IgD-negative memory B cell (primary cell): ENCODE data around the gene FAM53A. TPM values are rescaled to one million over a fixed set of nuclear protein-coding genes. Genes with fewer than 3 reads are reported as not detected.

Experiments used
- H3K27ac Mint-ChIP-seq, 3 donors: one replicate each; pipeline ENCODE4 v1.8.0; 2020 to 2022; ENCODE audit warnings: mild to moderate bottlenecking in 3 of 3, mixed read lengths in 3 of 3, moderate library complexity in 1 of 3
- H3K27me3 Mint-ChIP-seq: one replicate; pipeline ENCODE4 v1.8.0; 2021; ENCODE audit warnings: mixed read lengths
- H3K36me3 Mint-ChIP-seq: one replicate; pipeline ENCODE4 v1.8.0; 2020; ENCODE audit warnings: mild to moderate bottlenecking, mixed read lengths
- H3K4me1 Mint-ChIP-seq, 3 donors: one replicate each; pipeline ENCODE4 v1.8.0; 2020 to 2022; ENCODE audit warnings: mixed read lengths in 3 of 3, mild to moderate bottlenecking in 1 of 3
- H3K4me3 Mint-ChIP-seq, 4 donors: one replicate each; pipeline ENCODE4 v1.8.0; 2020 to 2022; ENCODE audit warnings: mild to moderate bottlenecking in 4 of 4, mixed read lengths in 4 of 4, moderate library complexity in 3 of 4
- H3K9me3 Mint-ChIP-seq, 3 donors: one replicate each; pipeline ENCODE4 v1.8.0; 2020 to 2021; ENCODE audit warnings: mixed read lengths in 3 of 3, mild to moderate bottlenecking in 1 of 3
- polyA plus RNA-seq: library from polyadenylated mRNA; unstranded; fragments of 300-500 nt; fragmentation: Illumina TruSeq; gene quantifications from one replicate; pipeline ENCODE4 v1.2.3, GENCODE V29; 2021

The FAM53A gene
- polyA plus RNA-seq, 1 donor from 2014 or later: 1.5 TPM

GRCh38 chr4:1636490-1637211 lies 47.5 kb downstream of the FAM53A start:
- peaks cover 5% of the 10 kb centered on the region for H3K27me3 Mint-ChIP-seq
- no peak overlapping the region for H3K27ac Mint-ChIP-seq
- no peaks in the 10 kb centered on the region for H3K9me3 Mint-ChIP-seq
- H3K36me3 Mint-ChIP-seq: peaks cover 2% of the 10 kb centered on the region
- H3K4me3 Mint-ChIP-seq: no peak overlapping the region
- H3K4me1 Mint-ChIP-seq: no peaks in the 10 kb centered on the region

GRCh38 chr4:1635464-1635863 lies 48.6 kb downstream of the FAM53A start:
- no peak overlapping the region for H3K27ac Mint-ChIP-seq

DNA sequence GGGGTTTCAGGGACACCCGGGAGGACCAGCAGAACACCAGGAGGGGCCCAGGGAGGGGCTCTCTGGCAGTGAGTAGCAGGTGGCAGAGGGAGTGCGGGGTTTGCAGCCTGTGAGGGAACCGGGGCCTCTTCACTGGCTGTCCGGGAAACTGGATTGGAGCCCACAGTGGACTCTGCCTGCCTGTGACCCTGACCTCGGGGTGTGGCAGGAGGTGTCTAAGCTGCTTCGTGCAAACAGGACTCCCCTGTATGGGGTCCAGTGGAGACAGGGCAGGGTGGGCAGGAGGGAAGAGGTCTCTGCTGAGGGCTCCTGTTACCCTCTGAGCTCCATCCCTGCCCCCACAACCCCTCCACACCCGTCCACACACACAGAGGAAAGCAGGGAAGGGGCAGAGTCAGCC lies 50.1 kb downstream of the FAM53A start:
- Mint-ChIP-seq H3K27me3 (peaks cover 5% of the 10 kb centered on the region), H3K4me1 (no peaks in the 10 kb centered on the region), H3K4me3 (no peak overlapping the region), H3K9me3 (no peaks in the 10 kb centered on the region), H3K36me3 (no peaks in the 10 kb centered on the region), H3K27ac (no peak overlapping the region)

More at GRCh38 chr4:1635464-1635863, 48.6 kb downstream of the FAM53A start:
- H3K36me3 Mint-ChIP-seq: peaks cover 2% of the 10 kb centered on the region
- no peak overlapping the region for H3K4me3 Mint-ChIP-seq
- no peaks in the 10 kb centered on the region for H3K9me3 Mint-ChIP-seq
- H3K4me1 Mint-ChIP-seq: no peaks in the 10 kb centered on the region
- peaks cover 5% of the 10 kb centered on the region for H3K27me3 Mint-ChIP-seq

- Mint-ChIP-seq H3K27ac (no peak overlapping the region), H3K36me3 (no peaks in the 10 kb centered on the region), H3K9me3 (no peaks in the 10 kb centered on the region), H3K27me3 (peaks cover 5% of the 10 kb centered on the region), H3K4me3 (no peak overlapping the region), H3K4me1 (no peaks in the 10 kb centered on the region)
Measured at GRCh38 chr4:1632109-1633104, 51.7 kb downstream of the FAM53A start.

GRCh38 chr4:1631136-1631535 lies 53.0 kb downstream of the FAM53A start:
- peaks cover 3% of the 10 kb centered on the region for H3K27me3 Mint-ChIP-seq
- no peaks in the 10 kb centered on the region for H3K9me3 Mint-ChIP-seq
- H3K27ac Mint-ChIP-seq: no peak overlapping the region
- H3K4me1 Mint-ChIP-seq: no peaks in the 10 kb centered on the region
- no peak overlapping the region for H3K4me3 Mint-ChIP-seq
- H3K36me3 Mint-ChIP-seq: no peaks in the 10 kb centered on the region

DNA sequence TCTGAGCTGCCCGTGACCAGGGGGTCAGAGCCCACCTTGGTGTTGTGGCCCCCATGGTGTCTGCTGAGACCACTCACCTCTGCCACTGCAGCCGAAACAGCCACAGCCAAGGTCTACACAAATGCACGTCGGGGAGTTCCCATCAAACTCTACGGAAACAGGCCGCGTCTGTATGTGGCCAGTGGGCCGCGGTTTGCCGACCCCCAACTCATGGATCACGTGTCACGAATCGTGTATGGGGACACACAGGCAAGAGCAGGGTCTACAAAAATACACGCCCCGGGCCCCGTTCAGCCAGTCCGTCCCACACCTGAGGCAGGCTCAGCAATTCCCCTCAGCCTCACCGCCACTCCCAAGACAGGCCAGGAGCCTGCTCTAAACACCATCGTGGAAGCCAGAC lies 53.8 kb downstream of the FAM53A start:
- Mint-ChIP-seq H3K4me3 (no peak overlapping the region), H3K27me3 (no peaks in the 10 kb centered on the region), H3K27ac (no peak overlapping the region)

GRCh38 chr4:1629699-1630083 lies 54.4 kb downstream of the FAM53A start:
- H3K4me1 Mint-ChIP-seq: no peaks in the 10 kb centered on the region
- H3K9me3 Mint-ChIP-seq: no peaks in the 10 kb centered on the region
- H3K27ac Mint-ChIP-seq: no peak overlapping the region
- H3K27me3 Mint-ChIP-seq: no peaks in the 10 kb centered on the region
- no peak overlapping the region for H3K4me3 Mint-ChIP-seq
- no peaks in the 10 kb centered on the region for H3K36me3 Mint-ChIP-seq

More for the DNA sequence above, 53.8 kb downstream of the FAM53A start:
- H3K36me3 Mint-ChIP-seq: no peaks in the 10 kb centered on the region
- no peaks in the 10 kb centered on the region for H3K9me3 Mint-ChIP-seq
- no peaks in the 10 kb centered on the region for H3K4me1 Mint-ChIP-seq

DNA sequence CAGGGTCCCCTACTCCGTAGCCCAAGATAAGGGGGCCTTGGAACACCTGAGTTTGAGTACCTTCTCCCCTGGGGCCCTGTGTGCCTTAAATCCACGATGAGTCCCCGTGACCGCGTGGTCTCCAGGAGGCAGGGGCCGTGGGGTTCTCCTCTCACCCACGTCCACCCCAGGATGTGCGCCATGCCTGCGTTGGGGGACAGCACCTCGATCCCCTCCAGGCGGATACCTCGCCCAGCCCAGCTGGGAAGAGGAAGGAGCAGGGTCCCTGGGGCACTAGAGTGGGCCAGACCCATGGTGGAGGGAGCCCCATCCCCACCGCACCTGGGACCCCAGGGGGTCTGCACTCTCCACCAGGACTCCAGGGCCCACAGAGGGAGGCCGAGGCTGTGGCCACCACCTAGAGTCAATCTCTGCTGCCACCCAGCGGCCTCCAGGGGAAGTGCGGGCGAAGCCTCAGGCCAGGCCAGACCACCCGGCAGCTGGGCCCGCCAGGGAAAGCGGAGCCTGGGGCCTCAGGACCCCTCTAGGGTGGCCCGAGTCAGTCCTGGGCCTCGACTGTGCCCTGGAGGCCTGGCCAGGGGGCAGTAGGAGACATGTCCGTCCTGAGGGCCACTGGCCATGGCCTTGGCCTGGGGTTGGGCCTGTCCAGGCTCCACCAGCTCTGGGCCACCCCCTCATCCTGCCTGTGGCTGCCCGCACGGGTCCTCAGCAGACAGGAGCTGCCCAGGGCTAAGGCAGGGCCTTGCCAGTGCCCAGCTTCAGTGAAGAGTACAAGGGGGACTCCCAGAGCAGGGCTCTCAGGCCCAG lies 55.0 kb downstream of the FAM53A start:
- Mint-ChIP-seq H3K4me1 (no peaks in the 10 kb centered on the region), H3K27ac (no peak overlapping the region), H3K27me3 (no peaks in the 10 kb centered on the region)

GRCh38 chr4:1627417-1628313 lies 56.4 kb downstream of the FAM53A start:
- Mint-ChIP-seq H3K27ac (no peak overlapping the region), H3K4me3 (no peak overlapping the region), H3K9me3 (no peaks in the 10 kb centered on the region), H3K27me3 (no peaks in the 10 kb centered on the region), H3K4me1 (no peaks in the 10 kb centered on the region), H3K36me3 (no peaks in the 10 kb centered on the region)

More for the DNA sequence above, 55.0 kb downstream of the FAM53A start:
- no peaks in the 10 kb centered on the region for H3K36me3 Mint-ChIP-seq
- H3K9me3 Mint-ChIP-seq: no peaks in the 10 kb centered on the region
- H3K4me3 Mint-ChIP-seq: no peak overlapping the region

GRCh38 chr4:1626941-1627340 lies 57.2 kb downstream of the FAM53A start:
- Mint-ChIP-seq H3K27me3 (no peaks in the 10 kb centered on the region), H3K9me3 (no peaks in the 10 kb centered on the region), H3K27ac (no peak overlapping the region), H3K36me3 (no peaks in the 10 kb centered on the region), H3K4me1 (no peaks in the 10 kb centered on the region), H3K4me3 (no peak overlapping the region)

DNA sequence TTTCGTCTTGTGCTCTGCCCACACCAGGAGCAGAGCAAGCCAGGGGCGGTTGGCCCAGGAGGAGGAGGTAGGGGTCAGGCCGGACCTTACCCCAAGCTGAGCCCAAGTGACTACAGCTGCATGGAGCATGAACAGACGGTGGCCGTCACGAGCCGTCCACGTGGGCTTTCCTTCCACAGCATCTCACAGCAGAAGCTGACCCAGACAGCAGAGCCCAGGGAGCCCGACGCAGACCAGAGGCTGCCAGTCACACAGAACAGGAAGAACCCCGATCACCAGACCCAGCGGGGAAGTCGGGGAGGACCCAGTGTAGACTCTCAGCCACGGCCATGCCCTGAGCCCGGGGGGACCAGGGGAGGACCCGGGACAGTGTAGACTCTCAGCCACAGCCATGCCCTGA lies 58.0 kb downstream of the FAM53A start:
- no peaks in the 10 kb centered on the region for H3K27me3 Mint-ChIP-seq
- H3K4me1 Mint-ChIP-seq: no peaks in the 10 kb centered on the region
- no peaks in the 10 kb centered on the region for H3K9me3 Mint-ChIP-seq
- no peaks in the 10 kb centered on the region for H3K36me3 Mint-ChIP-seq
- no peak overlapping the region for H3K4me3 Mint-ChIP-seq
- H3K27ac Mint-ChIP-seq: no peak overlapping the region

- no peaks in the 10 kb centered on the region for H3K27me3 Mint-ChIP-seq
- H3K4me1 Mint-ChIP-seq: no peaks in the 10 kb centered on the region
- H3K9me3 Mint-ChIP-seq: peaks cover under 1 to 1% (median 1%) of the 10 kb centered on the region in 3 donors
- H3K27ac Mint-ChIP-seq: no peak overlapping the region
- H3K36me3 Mint-ChIP-seq: no peaks in the 10 kb centered on the region
- no peak overlapping the region for H3K4me3 Mint-ChIP-seq
Measured at GRCh38 chr4:1625600-1626138, 58.4 kb downstream of the FAM53A start.

- no peaks in the 10 kb centered on the region for H3K27me3 Mint-ChIP-seq
- no peaks in the 10 kb centered on the region for H3K36me3 Mint-ChIP-seq
- H3K4me3 Mint-ChIP-seq: no peak overlapping the region
- peaks cover 2 to 7% (median 5%) of the 10 kb centered on the region in 3 donors for H3K9me3 Mint-ChIP-seq
- no peak overlapping the region for H3K27ac Mint-ChIP-seq
- H3K4me1 Mint-ChIP-seq: no peaks in the 10 kb centered on the region
Measured at GRCh38 chr4:1624519-1624910, 59.6 kb downstream of the FAM53A start.
